NCI-H446 treated with DMSO at 0.1 percent for 48 hours (cell line): ENCODE measurements around the gene PSD.
"Not testable (repeated sequence)": the region's sequence is repeated elsewhere in the genome, so short reads cannot be mapped to it uniquely, and the experiment has no call there.

Experiments
- DNase-seq: peaks from one replicate; lab custom pipeline; 2025; lab: John Stamatoyannopoulos, UW

The PSD gene

DNA sequence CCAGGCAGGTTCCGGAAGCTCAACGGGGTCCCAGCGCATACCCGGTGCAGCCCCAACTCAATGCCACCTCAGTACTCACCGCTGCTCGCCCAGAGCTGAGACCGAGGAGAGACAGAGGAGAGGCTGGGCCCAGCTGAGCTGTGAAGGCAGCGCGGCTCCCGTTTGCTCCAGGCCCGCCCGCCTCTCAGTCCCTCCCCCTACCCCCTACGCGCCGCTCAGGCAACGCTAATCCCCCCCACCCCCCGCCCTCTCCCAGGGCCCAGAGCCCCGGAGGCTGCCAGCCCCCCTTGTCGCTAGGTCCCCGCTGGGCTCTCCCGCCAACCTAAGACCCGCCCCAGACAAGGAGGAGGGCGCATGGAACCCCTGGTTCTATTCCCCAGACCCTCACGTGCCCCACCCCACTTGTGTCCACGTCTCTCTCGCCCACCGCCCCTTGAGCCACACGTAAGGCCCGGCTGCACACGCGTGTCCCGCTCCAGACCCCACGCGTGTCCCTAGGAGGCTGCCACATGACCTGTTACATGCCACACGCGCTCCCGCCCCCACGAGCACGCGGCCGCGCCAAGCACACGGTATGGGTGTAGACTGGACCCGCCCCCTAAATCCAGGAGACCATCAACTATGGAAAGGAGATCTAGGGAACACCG, at the start of gene PSD:
Gene PSD, minus strand, starts transcription at position 164 of the 647 bp plus-strand sequence. CDS start 1,747 bp downstream, outside the sequence.
- DNase-seq: peak; percentile 46

DNA sequence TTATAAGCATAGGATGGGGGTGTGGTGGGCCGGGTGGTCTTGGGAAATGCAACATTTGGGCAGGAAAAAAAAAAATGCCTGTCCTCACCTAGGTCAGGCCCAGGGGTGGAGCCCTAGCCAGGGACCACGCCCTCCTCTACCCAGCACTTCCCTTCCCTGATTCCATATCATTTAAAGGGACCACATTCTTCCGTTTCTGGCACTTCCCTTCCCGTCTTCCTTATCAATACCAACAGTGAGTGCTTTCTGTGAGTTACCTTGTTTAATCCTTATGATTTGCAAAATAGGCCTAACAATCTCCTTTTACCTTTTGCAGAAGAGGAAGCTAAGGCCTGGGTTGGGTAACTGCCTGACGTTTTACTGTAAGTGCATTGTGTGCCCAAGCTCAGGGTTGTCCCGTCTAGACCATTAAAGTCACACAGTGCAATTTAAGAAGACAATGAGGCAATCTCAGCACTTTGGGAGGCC, 49.4 kb upstream of the PSD start:
- no peak for DNase-seq

DNA sequence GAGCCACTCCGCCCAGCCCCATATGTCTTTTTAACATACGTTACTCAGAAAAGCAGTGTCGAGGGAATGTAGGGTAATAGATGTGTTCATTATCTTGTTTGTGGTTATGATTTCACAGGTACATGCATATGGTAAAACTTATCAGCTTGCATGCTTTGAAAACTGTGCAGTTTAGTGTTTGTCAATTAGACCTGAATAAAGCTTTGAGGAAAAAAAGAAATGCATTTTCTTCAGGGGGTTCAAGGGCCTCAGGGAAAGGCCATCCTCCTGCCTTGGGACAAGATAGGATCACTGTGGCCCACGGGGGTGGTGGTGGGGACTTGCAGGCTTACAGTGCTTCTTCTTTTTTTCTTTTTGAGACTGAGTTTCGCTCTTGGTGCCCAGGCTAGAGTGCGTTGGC, 48.7 kb upstream of the PSD start:
- DNase-seq: no peak

DNA sequence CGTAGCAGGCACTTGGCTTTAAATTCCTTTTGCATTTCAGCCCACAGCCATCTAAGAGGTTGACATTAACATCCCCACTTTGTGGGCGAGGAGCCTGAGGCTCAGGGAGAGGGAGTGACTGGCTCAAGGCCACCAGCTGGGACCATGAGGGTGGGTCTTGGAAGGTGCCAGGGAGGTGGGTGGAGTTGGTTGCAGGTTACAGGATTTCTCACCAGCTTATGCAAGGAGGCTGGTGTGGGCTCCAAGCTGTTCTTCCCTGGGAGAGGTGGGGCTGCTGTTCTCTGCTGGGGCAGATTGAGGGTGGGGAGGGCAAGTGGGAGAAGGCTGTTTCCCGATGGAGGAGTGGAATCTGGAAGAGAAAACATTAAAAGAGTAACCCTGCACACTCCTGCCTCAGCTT, 46.9 kb upstream of the PSD start:
- DNase-seq: no peak

DNA sequence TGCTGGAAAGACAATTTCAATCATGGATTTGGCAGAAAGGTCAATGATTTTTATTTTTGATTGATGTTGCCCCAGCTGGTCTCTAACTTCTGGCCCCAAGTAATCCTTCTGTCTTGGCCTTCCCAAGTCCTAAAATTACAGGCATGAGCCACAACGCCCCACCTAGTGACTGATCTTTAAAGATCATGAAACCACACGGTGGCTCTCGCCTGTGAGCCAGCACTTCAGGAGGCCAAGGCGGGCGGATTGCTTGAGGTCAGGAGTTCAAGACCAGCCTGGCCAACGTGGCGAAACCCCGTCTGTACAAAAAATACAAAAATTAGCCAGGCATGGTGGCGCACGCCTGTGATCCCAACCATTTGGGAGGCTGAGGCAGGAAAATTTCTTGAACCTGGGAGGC, 45.4 kb upstream of the PSD start:
- DNase-seq: no peak

DNA sequence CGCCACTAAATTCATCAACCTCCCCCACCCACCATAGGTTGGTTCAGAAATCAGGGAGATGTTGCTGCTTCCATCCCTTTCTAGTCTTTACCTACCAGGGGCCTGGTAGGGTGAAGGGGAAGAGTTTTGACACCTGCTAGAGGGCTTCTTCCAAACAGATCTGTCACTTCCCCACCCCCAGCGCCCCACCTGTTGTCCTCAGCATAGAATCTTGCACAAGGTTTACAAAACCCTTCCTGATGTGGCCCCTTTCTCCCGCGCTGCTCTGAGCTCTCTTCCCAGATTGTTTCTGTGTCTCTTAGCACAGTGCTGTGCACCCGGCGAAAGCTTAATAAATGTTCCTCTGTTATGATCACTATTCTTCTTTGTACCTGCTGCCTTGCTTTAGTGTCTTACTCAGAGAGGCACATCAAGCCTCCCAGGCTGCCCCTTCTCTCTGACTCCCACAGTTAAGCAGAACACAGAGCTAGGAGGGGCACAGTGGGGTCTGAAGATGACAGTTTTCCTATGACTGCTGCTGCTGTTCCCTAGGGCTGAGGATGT, 44.0 kb upstream of the PSD start:
- no peak for DNase-seq

DNA sequence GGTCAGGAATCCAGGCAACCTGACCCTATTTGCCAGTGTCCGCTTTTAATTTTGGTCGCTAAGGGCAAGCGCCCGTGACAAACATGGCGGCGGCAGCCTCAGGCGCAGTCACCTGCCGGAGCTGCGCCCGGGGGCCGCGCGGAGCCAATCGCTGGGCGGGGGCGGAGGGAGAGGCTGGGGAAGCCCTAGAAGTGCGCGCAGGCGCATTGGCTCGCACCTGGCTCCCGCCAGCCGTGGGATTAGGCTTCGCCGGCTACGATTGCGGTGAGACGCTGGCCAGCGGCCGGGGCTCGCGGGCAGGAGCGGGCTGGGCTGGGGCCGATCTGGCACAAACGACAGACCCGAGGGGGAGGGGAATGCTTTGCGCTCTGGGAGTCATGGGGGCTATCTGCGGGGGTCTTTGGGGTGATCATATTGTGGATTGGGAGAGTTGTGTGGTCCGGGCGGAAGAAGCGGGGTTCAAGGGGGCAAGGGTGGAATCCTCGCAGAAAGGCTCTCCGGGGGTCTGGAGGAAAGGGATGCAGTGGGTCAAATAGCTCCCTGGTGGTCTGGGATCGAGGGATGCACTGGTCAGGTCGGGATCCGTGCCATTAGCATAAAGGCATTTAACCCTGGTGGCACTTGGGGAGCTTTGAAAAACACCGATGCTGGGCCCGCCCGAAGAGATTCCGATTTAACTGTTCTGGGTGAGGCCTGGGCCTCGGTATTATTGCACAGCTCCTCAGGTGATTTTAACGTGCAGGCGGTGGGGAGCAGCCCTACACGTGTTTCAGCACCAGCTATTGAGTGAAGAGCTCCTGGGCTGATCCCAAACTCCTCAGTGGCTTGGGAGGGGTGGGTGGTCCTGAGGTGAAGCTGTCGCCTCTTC, 42.8 kb upstream of the PSD start:
- DNase-seq: peak; percentile 59

DNA sequence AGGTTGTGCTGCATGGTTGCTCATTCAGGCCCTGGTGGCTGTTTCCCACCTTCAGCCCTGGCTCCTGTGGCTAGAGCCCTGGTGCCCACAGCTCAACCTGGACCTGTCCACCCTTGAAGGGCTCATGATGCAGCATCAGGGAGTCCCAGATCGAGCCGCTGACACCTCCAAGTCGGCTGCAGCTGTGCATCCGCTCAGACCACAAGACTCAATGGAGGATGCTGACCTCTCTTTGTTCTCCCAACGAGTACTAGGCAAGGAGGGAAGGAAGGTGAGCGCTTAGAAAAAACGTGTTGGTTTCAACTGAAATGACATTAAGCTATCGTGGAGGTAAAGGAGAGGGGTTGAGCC, 42.2 kb upstream of the PSD start:
- DNase-seq: no peak

DNA sequence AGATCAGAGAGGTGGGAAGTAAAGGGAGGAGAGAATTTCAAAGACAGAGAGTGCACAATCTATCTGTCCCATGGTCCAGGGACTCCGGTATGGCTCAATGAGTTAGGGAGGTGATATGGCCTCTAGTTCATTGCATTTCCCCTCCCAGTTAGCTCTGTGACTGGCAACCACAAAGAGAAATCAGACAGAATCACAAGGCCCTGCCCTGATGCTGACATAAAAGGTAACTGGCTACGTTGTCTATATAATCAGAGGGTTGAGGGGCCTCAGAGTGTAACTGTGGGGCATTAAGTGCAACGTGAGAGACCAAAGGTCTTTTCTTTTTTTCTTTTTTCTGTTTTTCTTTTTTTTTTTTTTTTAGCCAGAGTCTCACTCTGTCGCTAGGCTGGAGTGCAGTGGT, 40.1 kb upstream of the PSD start:
- no peak for DNase-seq

DNA sequence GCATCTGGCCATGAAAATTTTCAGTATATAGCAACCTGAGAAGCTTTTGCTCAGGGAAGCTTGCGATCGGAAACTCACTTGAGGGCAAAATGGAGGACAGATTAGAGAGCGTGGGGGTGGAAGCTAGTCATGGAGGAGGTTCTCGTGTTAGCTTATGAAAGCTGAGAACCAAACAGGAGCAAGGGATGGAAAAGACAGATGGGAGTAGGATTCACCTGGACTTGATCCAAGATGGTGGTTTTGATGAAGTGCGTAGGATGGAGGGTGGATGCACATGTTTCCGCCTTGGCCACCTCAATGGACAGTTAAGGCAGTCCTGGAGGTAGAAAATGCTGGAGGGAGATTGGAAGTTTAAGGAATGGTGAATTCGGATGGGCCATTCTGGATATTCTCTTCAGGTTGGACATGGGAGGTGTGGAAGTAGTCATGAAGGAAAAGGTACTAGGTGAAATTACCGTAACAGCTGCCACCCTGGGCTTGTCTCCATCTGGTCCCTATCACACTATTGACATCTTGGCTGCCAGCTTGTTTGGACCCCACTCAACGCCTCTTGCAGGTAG, 39.1 kb upstream of the PSD start:
- peak; percentile 10 for DNase-seq

DNA sequence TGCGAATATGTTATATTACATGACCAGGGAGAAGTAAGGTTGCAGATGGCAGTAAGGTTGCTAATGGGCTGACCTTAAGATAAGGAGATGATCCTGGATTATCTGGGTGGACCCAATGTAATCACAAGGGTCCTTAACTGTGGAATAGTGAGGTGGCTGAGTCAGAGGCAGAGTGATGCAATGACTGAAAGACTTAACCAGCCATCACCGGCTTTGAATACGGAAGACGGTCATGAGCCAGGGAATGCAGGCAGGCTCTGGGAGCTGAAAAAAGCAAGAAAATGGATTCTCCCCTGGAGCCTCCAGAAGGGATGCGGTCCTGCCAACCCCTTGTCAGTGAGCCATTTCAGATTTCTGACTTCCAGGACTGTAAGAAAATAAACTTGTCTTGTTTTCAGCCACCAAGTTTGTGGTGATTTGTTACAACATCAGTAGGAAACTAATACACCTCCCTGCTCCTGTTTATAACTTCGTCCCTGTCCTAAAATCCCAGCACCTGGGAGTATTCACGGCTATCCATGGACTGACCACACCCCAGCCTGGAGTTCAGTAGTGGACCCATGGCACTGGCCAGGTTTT, 37.4 kb upstream of the PSD start:
- no peak for DNase-seq

DNA sequence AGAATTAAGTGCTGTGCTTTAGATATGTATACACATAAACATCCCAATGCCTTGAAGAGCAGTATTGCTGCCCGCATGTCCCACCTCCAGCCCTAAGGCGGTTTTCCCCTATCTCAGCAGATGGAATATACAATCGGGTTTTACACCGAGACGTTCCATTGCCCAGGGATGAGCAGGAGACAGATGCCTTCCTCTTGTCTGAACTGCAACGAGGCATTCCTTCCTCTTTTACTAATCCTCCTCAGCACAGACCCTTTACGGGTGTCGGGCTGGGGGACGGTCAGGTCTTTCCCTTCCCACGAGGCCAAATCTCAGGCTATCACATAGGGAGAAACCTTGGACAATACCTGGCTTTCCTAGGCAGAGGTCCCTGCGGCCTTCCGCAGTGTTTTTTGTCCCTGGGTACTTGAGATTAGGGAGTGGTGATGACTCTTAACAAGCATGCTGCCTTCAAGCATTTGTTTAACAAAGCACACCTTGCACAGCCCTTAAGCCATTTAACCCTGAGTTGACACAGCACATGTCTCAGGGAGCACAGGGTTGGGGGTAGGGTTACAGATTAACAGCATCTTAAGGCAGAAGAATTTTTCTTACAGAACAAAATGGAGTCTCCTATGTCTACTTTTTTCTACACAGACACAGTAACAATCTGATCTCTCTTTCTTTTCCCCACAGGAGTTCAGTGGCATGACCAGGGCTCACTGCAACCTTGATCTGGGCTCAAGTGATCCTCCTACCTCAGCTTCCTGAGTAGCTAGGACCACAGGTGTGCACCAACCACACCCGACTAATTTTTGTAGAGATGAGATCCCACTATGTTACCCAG, 36.3 kb upstream of the PSD start:
- DNase-seq: not testable (repeated sequence)

DNA sequence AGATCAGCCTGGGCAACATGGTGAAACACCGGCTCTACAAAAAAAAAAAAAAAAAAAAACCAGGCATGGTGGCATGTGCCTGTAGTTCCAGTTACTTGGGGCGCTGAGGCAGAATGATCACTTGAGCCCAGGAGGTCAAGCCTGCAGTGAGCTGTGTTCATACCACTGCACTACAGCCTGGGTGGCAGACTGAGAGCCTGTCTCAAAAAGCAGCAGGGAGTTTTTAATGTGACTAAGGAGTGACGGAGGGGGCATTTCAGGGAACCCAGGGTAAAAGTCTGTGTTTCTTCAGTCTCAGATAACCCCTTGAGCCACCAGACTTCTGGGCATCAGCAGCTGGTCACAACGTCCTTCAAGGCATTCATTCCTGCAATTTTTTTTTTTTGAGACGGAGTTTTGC, 34.9 kb upstream of the PSD start:
- no peak for DNase-seq

DNA sequence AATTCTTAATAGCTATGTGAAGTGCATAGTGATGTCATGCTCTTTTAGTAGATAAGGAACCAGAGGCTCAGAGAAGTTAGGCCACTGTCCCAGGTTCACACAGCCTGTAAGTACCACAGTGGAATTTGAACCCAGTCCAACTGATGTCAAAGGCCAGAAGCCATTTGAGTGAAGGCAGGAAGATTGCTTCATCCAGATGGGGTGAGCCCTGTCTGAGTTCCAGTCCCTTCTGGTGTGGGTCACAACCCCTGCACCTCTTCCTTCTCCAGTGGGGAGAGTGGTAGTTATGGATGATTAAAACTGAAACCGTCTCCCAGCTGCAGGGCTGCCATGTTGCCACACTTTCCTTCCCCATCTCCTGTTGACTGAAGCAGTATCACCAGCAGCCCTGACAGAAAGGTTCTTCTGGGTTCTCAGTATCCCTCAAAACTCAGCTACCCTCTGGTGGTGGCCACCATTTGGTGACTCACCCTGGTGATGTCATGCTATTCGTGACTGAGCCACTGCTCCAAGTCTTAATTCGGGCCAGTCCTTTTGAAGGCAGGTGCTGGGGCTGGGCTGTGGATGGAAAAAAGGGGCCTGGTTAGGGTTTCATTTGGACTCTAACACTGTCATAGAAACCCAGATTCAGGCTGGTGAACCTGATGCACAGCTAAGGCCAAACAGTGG, 34.2 kb upstream of the PSD start:
- no peak for DNase-seq

DNA sequence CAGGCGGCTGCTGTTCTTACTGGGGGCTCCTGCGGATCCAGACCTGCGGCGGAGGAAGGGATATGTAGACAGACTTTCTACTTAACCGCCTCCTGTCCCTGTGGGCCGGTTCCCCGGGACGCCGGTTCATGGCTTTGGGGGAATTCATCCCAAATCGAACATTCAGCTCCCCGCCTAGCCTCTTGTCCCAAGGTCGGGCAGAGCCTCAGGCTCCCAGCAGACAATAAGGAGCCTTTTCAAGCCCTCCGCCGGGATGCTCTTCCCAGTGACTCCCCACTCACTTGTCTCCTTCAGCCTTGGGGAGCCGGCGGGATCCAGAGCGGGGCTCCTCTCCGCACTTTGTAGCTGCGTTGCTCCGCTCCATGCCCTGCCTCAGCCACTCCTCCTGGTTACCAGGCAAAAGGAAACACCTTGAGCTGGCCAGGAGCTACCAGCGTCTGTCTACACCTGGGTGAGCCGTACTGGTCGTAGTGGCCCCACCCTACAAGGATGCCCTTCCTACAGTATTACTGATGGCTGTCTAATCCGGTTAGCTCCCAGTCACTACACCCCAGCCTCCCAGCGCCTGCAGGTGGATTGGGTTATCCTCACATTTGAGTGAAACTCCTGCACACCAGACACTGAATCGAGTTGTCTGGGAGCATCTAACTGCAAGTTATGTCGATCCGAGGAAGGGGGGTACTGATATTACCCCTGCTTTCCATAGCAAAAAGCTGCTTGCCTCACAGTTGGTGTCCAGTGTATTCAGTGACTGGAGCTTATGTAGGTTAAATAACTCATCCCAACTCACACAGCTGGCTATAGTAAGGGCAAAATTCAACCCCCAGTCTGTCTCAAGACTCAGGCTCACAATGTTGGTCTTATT, 32.8 kb upstream of the PSD start, which contains the start of gene C10orf95:
Gene C10orf95, minus strand, starts transcription at position 439 of the 865 bp plus-strand sequence. CDS start 450 bp downstream, outside the sequence.
- DNase-seq: no peak

DNA sequence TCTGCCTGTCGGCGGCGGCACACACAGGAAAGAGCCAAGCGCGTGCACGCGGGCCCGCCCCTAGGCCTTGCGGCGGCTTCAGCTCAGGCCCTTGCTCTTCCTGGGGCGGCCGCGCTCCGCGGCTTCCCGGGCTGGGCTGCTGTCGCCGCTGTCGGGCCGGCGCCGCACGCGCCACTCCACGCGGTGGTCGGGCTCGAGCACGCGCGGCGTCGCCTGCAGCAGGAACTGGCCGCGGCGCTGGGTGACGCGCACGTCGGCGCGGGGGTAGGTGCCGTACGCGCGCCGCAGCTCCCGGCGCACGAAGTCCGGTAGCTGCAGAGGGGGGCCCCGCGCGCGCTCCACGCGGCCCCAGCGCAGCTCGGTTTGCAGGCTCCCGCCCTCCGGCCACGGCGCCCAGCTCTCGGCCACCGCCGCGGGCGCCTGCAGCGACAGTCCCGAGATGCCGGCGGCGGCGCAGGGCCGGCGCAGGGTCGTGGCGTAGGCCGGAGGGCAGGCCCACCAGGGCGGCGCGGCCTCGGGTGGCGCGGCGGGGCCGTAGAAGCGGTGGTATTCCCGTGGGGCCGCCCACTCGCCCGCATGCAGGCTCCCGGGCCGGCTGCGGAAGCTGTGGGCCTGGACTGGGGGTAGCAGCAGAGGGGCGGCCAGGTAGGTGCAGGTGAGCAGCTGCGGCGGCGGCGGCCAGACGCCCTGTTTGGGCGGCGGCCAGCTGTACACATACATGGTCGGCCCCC, 32.0 kb upstream of the PSD start:
- DNase-seq: peak; percentile 53

DNA sequence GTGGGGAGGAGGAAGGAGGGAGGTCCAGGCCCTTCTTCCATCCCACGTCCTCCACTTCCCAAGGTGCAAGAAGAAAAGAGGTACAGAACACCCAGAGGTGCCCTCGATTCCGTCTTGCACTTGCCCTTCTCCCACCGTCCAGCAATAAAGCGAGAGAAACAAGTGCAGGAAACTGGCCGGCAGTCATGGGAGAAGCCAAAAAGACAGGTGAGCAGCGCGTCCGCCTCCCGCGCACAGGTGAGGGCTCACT, 31.5 kb upstream of the PSD start:
- DNase-seq: no peak

DNA sequence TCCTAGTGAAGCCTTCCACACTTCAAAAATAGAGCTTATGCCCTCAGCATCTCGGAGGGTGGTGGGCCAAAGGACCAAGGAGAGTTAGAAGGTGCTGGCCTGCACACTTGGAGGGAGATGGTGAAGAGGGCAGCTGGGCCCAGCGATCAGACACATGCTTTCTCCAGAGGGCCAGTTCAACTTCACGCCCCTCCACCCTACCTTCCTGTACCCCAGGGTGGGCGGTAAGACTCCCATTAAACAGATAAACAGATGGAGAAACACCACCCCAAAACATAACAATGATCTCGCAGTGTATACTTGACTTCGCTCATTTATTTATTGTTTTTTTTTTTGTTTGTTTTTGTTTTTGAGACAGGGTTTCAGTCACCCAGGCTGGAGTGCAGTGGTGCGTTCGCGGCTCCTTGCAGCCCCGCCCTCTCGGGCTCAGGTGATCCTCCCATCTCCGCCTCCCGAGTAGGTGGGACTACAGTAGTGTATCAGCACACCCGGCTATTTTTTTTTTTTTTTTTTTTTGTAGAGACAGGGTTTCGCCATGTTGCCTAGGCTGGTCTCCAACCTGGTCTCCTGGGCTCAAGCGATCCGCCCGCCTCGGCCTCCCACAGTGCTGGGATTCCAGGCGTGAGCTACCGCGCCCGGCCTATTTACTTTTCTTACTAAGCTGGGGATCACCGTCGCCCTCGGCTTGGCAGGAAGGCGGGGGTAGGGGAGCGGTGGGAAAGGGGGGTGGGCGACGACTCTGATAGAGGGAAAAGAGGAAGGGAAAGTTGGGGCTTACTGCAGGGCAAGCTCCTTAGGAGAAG, 30.9 kb upstream of the PSD start:
- DNase-seq: peak; percentile 28

DNA sequence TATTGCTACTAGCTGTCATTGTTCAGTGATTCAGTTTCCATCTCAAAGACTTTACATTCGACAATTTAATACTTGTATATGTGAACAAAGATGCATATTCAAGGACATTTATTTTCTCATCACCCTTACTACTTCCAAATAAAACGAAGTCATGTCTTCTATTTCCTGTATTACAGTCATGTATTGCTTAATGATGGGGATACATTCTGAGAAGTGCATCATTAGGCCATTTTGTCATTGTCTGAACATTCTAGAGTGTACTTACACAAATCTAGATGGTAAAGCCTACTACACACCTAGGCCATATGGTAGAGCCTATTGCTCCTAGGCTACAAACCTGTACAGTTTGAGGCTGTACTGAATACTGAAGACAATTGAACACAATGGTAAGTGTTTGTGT, 26.3 kb upstream of the PSD start:
- DNase-seq: no peak
